Right lobe of liver (tissue), 4 donors: ENCODE data around the gene CLEC19A.

Experiments used
- POLR2A ChIP-seq: fragments of 450-650 bp; IDR thresholded peaks from one replicate; pipeline ENCODE4 v1.6.1; 2017; ENCODE audit warnings: antibody characterized with exemption, mild to moderate bottlenecking
- TF ChIP-seq, protein P1 (sequence below), 4 donors: fragments of 200-600 bp in 3 of 4; fragments of 450-650 bp in 1 of 4; IDR thresholded peaks; one replicate each; pipeline versions ENCODE4 v1.5.1 to v1.8.0; 2016 to 2022; ENCODE audit warnings: antibody characterized with exemption in 4 of 4, mild to moderate bottlenecking in 2 of 4
- donor health status: DM: no; HTN: no; CAD: no.
- donor health status: DM: no; HTN: no; CAD: no.
- donor health status: DM: no; HTN: yes; CAD: no.

DNA sequence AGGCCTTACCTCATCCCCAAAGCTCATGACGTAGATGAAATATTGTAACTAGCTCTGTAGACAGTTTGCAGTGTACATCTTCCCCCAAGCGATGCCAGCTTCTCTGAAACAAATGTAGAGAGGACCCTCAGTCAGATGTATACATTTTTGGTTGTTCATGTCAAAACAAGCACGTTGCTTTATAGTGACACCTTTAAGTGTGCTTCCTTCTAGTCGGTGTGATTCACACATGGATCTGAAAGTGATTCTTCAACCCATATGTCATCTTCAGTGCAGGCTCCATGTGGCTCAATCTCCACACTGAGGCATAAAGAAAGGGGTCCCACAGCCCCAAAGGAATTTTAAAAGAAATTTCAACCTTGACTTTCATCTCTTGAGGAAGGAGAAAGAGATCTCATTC, 30.9 kb upstream of the CLEC19A start:
- no peak for TF ChIP-seq POLR2A
- TF ChIP-seq, protein P1, sequence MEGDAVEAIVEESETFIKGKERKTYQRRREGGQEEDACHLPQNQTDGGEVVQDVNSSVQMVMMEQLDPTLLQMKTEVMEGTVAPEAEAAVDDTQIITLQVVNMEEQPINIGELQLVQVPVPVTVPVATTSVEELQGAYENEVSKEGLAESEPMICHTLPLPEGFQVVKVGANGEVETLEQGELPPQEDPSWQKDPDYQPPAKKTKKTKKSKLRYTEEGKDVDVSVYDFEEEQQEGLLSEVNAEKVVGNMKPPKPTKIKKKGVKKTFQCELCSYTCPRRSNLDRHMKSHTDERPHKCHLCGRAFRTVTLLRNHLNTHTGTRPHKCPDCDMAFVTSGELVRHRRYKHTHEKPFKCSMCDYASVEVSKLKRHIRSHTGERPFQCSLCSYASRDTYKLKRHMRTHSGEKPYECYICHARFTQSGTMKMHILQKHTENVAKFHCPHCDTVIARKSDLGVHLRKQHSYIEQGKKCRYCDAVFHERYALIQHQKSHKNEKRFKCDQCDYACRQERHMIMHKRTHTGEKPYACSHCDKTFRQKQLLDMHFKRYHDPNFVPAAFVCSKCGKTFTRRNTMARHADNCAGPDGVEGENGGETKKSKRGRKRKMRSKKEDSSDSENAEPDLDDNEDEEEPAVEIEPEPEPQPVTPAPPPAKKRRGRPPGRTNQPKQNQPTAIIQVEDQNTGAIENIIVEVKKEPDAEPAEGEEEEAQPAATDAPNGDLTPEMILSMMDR (IDR thresholded peaks at IDR 0.05): no peak
